Measurements from ENCODE around the gene PROZ. TPM values are rescaled to one million over a fixed set of nuclear protein-coding genes. Genes with fewer than 3 reads are reported as not detected.

The PROZ gene
- total RNA-seq, 1 experiment from 2014 or later = not detected

DNA sequence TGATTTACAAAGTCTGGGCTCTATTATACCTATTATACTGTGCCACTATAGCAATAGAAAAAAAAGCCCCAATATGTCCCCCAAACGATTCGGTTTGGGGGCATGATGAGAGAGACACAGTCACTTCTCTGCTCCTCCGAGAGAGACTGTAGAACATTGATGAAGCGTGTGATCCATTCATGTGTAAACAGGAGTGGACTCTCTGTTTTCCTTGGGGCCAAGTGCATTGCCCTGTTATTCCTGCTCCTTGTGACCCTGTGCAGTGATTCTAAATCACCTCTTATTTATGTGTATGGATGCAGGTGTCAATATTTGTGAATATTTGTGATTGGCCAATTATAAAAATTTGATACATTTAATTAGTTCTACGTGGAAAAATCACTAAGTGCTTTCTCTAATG, 18.9 kb upstream of the PROZ start:
- Histone ChIP-seq H3K9me2 (ENCODE audit: insufficient read depth) (no peaks in the 10 kb centered on the region), H3K4me2 (ENCODE audit: low read length) (no peak overlapping the region), H4K20me1 (ENCODE audit: insufficient read depth) (no peaks in the 10 kb centered on the region), H3K27ac (ENCODE audit: low read depth, low read length) (no peak overlapping the region), H2AFZ (ENCODE audit: low read depth, low read length, poor library complexity, severe bottlenecking) (no peak overlapping the region), H3K4me3 (replicated peaks in 1 of 2; ENCODE audit: low read depth in 1 of 2, low read length in 2 of 2) (no peak overlapping the region), H3K9me3 (ENCODE audit: control insufficient read depth in 1 of 2, insufficient read depth in 1 of 2, low read depth in 1 of 2, low read length in 2 of 2) (no peaks in the 10 kb centered on the region), H3K27me3 (ENCODE audit: insufficient read depth, low read length) (no peaks in the 10 kb centered on the region), H3K79me2 (ENCODE audit: insufficient read depth, low read length) (no peaks in the 10 kb centered on the region), H3K9ac (ENCODE audit: low read length) (no peak overlapping the region), H3K36me3 (ENCODE audit: control insufficient read depth in 1 of 2, insufficient read depth in 2 of 2, low read length in 2 of 2) (no peaks in the 10 kb centered on the region), H3K4me1 (ENCODE audit: control insufficient read depth in 1 of 2, insufficient read depth in 2 of 2, low read length in 2 of 2) (no peaks in the 10 kb centered on the region)
- TF ChIP-seq FOSL1 (IDR thresholded peaks at IDR 0.05; ENCODE audit: low read depth) (no peak), JUND (IDR thresholded peaks at IDR 0.05) (no peak), ZNF274 (IDR thresholded peaks at IDR 0.05; ENCODE audit: low read depth, low read length) (no peak), EZH2phosphoT487 (IDR thresholded peaks at IDR 0.05; ENCODE audit: borderline replicate concordance) (no peak), EZH2 (IDR thresholded peaks at IDR 0.05) (no peak), EGR1 (IDR thresholded peaks at IDR 0.05; ENCODE audit: low read depth) (no peak), CEBPB (IDR thresholded peaks at IDR 0.05; ENCODE audit: low read depth) (no peak)
- TF ChIP-seq, protein P1, sequence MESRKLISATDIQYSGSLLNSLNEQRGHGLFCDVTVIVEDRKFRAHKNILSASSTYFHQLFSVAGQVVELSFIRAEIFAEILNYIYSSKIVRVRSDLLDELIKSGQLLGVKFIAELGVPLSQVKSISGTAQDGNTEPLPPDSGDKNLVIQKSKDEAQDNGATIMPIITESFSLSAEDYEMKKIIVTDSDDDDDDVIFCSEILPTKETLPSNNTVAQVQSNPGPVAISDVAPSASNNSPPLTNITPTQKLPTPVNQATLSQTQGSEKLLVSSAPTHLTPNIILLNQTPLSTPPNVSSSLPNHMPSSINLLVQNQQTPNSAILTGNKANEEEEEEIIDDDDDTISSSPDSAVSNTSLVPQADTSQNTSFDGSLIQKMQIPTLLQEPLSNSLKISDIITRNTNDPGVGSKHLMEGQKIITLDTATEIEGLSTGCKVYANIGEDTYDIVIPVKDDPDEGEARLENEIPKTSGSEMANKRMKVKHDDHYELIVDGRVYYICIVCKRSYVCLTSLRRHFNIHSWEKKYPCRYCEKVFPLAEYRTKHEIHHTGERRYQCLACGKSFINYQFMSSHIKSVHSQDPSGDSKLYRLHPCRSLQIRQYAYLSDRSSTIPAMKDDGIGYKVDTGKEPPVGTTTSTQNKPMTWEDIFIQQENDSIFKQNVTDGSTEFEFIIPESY (IDR thresholded peaks at IDR 0.05; ENCODE audit: extremely low read depth, insufficient replicate concordance, low read length) = no peak
- ATAC-seq (no peak), DNase-seq (ENCODE audit: low read depth, low spot score) (no peak)
- ChIA-PET RAD21 (ENCODE audit: low non-redundant PET in 1 of 2, low total read pairs in 2 of 2, uncharacterized antibody in 2 of 2, unreplicated experiment in 2 of 2) (no interaction called here), CTCF (no interaction called here), POLR2A (no interaction called here)
- intact Hi-C loops (cut with micrococcal nuclease) = no loop called here
- BruUV-seq (replicated peaks) = no TSS peak

Data from HCT116 (cell line).